HEK293 (cell line): Measurements from ENCODE around the gene NAPA.

Experiments used
- BCL11A ChIP-seq: fragments of 450-650 bp; formaldehyde crosslinking; IDR thresholded peaks from 2 replicates; pipeline ENCODE4 v1.5.1; 2016; ENCODE audit warnings: low read depth, missing biosample characterization, missing genetic modification characterization
- GLI2 ChIP-seq: fragments of 450-650 bp; formaldehyde crosslinking; IDR thresholded peaks from 2 replicates; pipeline ENCODE4; 2017; ENCODE audit warnings: missing biosample characterization, missing genetic modification characterization, low read depth, borderline replicate concordance
- GLIS1 ChIP-seq: fragments of 450-650 bp; formaldehyde crosslinking; IDR thresholded peaks from 2 replicates; pipeline ENCODE4 v1.5.1; 2016; ENCODE audit warnings: missing biosample characterization, missing genetic modification characterization
- HOXD13 ChIP-seq: sonication (generic); formaldehyde crosslinking; IDR thresholded peaks from 2 replicates; pipeline ENCODE4 v1.8.0; 2022; ENCODE audit warnings: missing genetic modification reagents, borderline replicate concordance
- RBAK ChIP-seq: fragments of 450-650 bp; formaldehyde crosslinking; IDR thresholded peaks from 2 replicates; pipeline ENCODE4 v1.5.1; 2016; ENCODE audit warnings: missing biosample characterization, missing genetic modification characterization
- ZBTB17 ChIP-seq: fragments of 450-650 bp; formaldehyde crosslinking; IDR thresholded peaks from 2 replicates; pipeline ENCODE4 v1.5.1; 2016; ENCODE audit warnings: missing biosample characterization, missing genetic modification characterization
- ZBTB20 ChIP-seq: fragments of 450-650 bp; formaldehyde crosslinking; IDR thresholded peaks from 2 replicates; pipeline ENCODE4 v1.5.1; 2016; ENCODE audit warnings: missing biosample characterization, missing genetic modification characterization
- ZNF140 ChIP-seq: fragments of 450-650 bp; formaldehyde crosslinking; IDR thresholded peaks from 2 replicates; pipeline ENCODE4 v1.5.1; 2016; ENCODE audit warnings: missing biosample characterization, missing genetic modification characterization
- ZNF239 ChIP-seq: fragments of 450-650 bp; formaldehyde crosslinking; IDR thresholded peaks from 2 replicates; pipeline ENCODE4 v1.5.1; 2016; ENCODE audit warnings: missing biosample characterization, missing genetic modification characterization
- ZNF311 ChIP-seq: fragments of 450-650 bp; formaldehyde crosslinking; IDR thresholded peaks from 2 replicates; pipeline ENCODE4 v1.5.1; 2017; ENCODE audit warnings: missing biosample characterization, missing genetic modification characterization, borderline replicate concordance
- ZNF324 ChIP-seq: fragments of 450-650 bp; formaldehyde crosslinking; IDR thresholded peaks from 2 replicates; pipeline ENCODE4 v1.5.1; 2016; ENCODE audit warnings: missing biosample characterization, missing genetic modification characterization
- ZNF366 ChIP-seq: fragments of 450-650 bp; formaldehyde crosslinking; conservative IDR thresholded peaks from 2 replicates; pipeline ENCODE4 v1.5.1; 2016; ENCODE audit warnings: missing biosample characterization, missing genetic modification characterization
- ZNF501 ChIP-seq: fragments of 450-650 bp; formaldehyde crosslinking; IDR thresholded peaks from 2 replicates; pipeline ENCODE4 v1.5.1; 2016; ENCODE audit warnings: missing biosample characterization, missing genetic modification characterization
- ZNF624 ChIP-seq: fragments of 450-650 bp; formaldehyde crosslinking; IDR thresholded peaks from 2 replicates; pipeline ENCODE4 v1.5.1; 2017; ENCODE audit warnings: missing biosample characterization, missing genetic modification characterization
- ZNF660 ChIP-seq: fragments of 450-650 bp; IDR thresholded peaks from 2 replicates; pipeline ENCODE4 v1.5.1; 2018; ENCODE audit warnings: missing biosample characterization, mild to moderate bottlenecking, missing genetic modification characterization
- ZNF792 ChIP-seq: fragments of 450-650 bp; formaldehyde crosslinking; IDR thresholded peaks from 2 replicates; pipeline ENCODE4 v1.5.1; 2016; ENCODE audit warnings: missing biosample characterization, missing genetic modification characterization
- TF ChIP-seq, protein P1 (sequence below): fragments of 450-650 bp; formaldehyde crosslinking; IDR thresholded peaks from 2 replicates; pipeline ENCODE4 v1.5.1; 2016; ENCODE audit warnings: missing biosample characterization, missing genetic modification characterization
- TF ChIP-seq, protein P2 (sequence below): fragments of 450-650 bp; formaldehyde crosslinking; IDR thresholded peaks from 2 replicates; pipeline ENCODE4 v1.5.1; 2016; ENCODE audit warnings: missing biosample characterization, missing genetic modification characterization, borderline replicate concordance
- TF ChIP-seq, protein P3 (sequence below): fragments of 450-650 bp; IDR thresholded peaks from 2 replicates; pipeline ENCODE4 v1.5.1; 2018; ENCODE audit warnings: missing biosample characterization, mild to moderate bottlenecking, missing genetic modification characterization
- TF ChIP-seq, protein P4 (sequence below): fragments of 450-650 bp; formaldehyde crosslinking; IDR thresholded peaks from 2 replicates; pipeline ENCODE4 v1.5.1; 2017; ENCODE audit warnings: missing biosample characterization, missing genetic modification characterization
- TF ChIP-seq, protein P5 (sequence below): fragments of 450-650 bp; formaldehyde crosslinking; IDR thresholded peaks from 2 replicates; pipeline ENCODE4 v1.5.1; 2016; ENCODE audit warnings: missing biosample characterization, missing genetic modification characterization
- TF ChIP-seq, protein P6 (sequence below): fragments of 450-650 bp; formaldehyde crosslinking; IDR thresholded peaks from 2 replicates; pipeline ENCODE4 v1.5.1; 2016; ENCODE audit warnings: missing biosample characterization, missing genetic modification characterization
- TF ChIP-seq, protein P7 (sequence below): fragments of 450-650 bp; formaldehyde crosslinking; IDR thresholded peaks from 2 replicates; pipeline ENCODE4 v1.5.1; 2017; ENCODE audit warnings: missing biosample characterization, missing genetic modification characterization

Gene NAPA

DNA sequence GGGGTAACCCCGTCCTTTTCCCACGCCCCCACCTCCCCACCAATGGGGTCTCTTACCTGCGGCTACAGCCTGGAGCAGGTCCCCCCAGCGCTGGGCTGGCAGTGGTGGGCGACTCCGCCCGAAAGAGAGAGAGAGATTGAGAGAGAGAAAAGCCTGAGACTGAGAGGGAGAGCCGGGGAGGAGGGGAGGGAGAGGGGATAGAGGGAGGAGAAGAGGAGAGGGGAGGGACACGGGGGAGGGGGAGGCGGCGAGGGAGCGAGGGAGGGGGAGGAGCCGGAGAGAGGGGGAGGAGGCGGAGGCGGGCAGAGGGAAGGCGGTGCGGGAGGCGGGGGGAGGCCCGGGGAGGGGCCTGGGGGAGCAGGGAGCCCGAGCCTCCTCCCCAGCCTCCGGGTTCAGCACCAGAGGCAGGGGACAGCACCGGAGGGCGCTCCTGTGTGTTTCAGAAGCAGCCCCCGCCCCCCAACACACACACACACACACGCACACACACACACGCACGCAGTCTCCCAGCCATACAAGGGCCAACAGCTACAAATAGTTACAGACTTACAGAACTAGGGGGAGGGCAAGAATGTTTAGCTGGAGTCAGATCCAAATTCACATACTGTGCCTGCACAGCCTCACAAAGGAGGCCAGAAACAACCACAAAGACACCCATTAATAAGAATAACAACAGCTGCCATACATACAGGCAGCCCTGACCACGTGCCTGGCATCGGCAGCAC is 43.0 kb downstream of the NAPA start, which contains the start of gene SLC8A2 (continued):
- TF ChIP-seq ZNF501 (tag by site-specific recombination) (peak; percentile 87; the same call in 1 of the 2 replicates), ZNF624 (tag by site-specific recombination) (no peak), ZNF366 (no peak), ZBTB17 (tag by site-specific recombination) (no peak), ZNF239 (tag by site-specific recombination) (peak; percentile 51; the same call in 1 of the 2 replicates), ZNF324 (tag by site-specific recombination) (peak; percentile 80), GLIS1 (tag by site-specific recombination) (peak; percentile 76), HOXD13 (CRISPR knock-in tag) (no peak), RBAK (peak; percentile 74; the same call in 1 of the 2 replicates), ZNF140 (tag by site-specific recombination) (no peak), GLI2 (no peak), BCL11A (tag by site-specific recombination) (peak; percentile 67; the same call in 1 of the 2 replicates), ZBTB20 (no peak), ZNF311 (no peak), ZNF792 (tag by site-specific recombination) (peak; percentile 71; the same call in 1 of the 2 replicates), ZNF660 (tag by site-specific recombination) (no peak)
- TF ChIP-seq, protein P1, sequence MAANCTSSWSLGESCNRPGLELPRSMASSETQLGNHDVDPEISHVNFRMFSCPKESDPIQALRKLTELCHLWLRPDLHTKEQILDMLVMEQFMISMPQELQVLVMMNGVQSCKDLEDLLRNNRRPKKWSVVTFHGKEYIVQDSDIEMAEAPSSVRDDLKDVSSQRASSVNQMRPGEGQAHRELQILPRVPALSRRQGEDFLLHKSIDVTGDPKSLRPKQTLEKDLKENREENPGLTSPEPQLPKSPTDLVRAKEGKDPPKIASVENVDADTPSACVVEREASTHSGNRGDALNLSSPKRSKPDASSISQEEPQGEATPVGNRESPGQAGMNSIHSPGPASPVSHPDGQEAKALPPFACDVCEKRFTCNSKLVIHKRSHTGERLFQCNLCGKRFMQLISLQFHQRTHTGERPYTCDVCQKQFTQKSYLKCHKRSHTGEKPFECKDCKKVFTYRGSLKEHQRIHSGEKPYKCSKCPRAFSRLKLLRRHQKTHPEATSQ, result no peak
- TF ChIP-seq, protein P2, sequence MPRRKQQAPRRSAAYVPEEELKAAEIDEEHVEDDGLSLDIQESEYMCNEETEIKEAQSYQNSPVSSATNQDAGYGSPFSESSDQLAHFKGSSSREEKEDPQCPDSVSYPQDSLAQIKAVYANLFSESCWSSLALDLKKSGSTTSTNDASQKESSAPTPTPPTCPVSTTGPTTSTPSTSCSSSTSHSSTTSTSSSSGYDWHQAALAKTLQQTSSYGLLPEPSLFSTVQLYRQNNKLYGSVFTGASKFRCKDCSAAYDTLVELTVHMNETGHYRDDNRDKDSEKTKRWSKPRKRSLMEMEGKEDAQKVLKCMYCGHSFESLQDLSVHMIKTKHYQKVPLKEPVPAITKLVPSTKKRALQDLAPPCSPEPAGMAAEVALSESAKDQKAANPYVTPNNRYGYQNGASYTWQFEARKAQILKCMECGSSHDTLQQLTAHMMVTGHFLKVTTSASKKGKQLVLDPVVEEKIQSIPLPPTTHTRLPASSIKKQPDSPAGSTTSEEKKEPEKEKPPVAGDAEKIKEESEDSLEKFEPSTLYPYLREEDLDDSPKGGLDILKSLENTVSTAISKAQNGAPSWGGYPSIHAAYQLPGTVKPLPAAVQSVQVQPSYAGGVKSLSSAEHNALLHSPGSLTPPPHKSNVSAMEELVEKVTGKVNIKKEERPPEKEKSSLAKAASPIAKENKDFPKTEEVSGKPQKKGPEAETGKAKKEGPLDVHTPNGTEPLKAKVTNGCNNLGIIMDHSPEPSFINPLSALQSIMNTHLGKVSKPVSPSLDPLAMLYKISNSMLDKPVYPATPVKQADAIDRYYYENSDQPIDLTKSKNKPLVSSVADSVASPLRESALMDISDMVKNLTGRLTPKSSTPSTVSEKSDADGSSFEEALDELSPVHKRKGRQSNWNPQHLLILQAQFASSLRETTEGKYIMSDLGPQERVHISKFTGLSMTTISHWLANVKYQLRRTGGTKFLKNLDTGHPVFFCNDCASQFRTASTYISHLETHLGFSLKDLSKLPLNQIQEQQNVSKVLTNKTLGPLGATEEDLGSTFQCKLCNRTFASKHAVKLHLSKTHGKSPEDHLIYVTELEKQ (tag by site-specific recombination), result 0 out of 2 replicates have a peak, but pooled peaks have one; percentile 58
- TF ChIP-seq, protein P3, sequence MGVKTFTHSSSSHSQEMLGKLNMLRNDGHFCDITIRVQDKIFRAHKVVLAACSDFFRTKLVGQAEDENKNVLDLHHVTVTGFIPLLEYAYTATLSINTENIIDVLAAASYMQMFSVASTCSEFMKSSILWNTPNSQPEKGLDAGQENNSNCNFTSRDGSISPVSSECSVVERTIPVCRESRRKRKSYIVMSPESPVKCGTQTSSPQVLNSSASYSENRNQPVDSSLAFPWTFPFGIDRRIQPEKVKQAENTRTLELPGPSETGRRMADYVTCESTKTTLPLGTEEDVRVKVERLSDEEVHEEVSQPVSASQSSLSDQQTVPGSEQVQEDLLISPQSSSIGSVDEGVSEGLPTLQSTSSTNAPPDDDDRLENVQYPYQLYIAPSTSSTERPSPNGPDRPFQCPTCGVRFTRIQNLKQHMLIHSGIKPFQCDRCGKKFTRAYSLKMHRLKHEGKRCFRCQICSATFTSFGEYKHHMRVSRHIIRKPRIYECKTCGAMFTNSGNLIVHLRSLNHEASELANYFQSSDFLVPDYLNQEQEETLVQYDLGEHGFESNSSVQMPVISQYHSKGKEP (tag by site-specific recombination), result no peak
- TF ChIP-seq, protein P4, sequence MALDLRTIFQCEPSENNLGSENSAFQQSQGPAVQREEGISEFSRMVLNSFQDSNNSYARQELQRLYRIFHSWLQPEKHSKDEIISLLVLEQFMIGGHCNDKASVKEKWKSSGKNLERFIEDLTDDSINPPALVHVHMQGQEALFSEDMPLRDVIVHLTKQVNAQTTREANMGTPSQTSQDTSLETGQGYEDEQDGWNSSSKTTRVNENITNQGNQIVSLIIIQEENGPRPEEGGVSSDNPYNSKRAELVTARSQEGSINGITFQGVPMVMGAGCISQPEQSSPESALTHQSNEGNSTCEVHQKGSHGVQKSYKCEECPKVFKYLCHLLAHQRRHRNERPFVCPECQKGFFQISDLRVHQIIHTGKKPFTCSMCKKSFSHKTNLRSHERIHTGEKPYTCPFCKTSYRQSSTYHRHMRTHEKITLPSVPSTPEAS, result peak; percentile 97
- TF ChIP-seq, protein P5, sequence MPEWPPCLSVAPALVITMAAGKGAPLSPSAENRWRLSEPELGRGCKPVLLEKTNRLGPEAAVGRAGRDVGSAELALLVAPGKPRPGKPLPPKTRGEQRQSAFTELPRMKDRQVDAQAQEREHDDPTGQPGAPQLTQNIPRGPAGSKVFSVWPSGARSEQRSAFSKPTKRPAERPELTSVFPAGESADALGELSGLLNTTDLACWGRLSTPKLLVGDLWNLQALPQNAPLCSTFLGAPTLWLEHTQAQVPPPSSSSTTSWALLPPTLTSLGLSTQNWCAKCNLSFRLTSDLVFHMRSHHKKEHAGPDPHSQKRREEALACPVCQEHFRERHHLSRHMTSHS (tag by site-specific recombination), result no peak
- TF ChIP-seq, protein P6, sequence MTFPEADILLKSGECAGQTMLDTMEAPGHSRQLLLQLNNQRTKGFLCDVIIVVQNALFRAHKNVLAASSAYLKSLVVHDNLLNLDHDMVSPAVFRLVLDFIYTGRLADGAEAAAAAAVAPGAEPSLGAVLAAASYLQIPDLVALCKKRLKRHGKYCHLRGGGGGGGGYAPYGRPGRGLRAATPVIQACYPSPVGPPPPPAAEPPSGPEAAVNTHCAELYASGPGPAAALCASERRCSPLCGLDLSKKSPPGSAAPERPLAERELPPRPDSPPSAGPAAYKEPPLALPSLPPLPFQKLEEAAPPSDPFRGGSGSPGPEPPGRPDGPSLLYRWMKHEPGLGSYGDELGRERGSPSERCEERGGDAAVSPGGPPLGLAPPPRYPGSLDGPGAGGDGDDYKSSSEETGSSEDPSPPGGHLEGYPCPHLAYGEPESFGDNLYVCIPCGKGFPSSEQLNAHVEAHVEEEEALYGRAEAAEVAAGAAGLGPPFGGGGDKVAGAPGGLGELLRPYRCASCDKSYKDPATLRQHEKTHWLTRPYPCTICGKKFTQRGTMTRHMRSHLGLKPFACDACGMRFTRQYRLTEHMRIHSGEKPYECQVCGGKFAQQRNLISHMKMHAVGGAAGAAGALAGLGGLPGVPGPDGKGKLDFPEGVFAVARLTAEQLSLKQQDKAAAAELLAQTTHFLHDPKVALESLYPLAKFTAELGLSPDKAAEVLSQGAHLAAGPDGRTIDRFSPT, result no peak
- TF ChIP-seq, protein P7, sequence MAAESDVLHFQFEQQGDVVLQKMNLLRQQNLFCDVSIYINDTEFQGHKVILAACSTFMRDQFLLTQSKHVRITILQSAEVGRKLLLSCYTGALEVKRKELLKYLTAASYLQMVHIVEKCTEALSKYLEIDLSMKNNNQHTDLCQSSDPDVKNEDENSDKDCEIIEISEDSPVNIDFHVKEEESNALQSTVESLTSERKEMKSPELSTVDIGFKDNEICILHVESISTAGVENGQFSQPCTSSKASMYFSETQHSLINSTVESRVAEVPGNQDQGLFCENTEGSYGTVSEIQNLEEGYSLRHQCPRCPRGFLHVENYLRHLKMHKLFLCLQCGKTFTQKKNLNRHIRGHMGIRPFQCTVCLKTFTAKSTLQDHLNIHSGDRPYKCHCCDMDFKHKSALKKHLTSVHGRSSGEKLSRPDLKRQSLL (tag by site-specific recombination), result no peak
